SKM-1 treated with dmso at 0.1 percent for 144 hours (cell line): ENCODE data around the gene PNPLA1.

Source experiments
- DNase-seq: peaks from one replicate; lab custom pipeline; 2025; ENCODE audit not compliant: unreplicated experiment; lab: John Stamatoyannopoulos, UW

Gene PNPLA1

DNA sequence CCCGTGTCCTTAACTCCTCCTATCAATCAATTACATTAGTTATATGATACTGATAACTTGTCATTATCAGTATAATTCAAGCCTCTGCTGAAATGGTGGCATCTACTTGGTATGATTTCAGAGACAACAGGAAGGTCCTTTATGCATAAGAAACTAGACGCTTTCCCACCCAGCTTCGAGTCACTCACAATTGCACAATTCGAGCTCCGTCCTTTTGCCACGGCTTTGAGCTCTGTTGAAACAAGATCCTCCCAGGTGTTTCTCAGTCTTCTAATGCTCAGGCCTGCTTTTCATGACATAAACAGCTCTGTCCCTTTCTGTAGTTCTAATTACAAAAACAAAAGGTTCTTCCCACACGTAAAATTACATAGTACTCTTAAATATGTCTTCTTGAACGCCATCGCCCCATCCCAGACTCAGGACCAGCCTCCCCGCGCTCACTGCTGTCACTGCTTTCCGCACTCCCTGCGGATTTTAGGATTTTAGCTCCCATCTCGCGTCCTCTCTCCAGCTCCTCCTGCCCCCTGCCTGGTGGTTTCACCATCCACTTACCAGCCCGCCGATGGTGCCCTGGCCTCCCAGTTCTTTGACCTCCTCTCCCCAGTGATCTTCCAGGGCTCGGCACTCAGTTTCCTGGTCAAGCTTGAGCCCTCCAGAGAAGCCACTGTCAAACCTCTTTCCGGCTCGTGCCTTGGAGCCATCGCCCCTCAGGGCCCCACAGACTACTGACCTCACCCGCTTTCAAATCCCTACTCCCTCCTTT is 23.2 kb upstream of the PNPLA1 start:
- DNase-seq = peak; percentile 66

DNA sequence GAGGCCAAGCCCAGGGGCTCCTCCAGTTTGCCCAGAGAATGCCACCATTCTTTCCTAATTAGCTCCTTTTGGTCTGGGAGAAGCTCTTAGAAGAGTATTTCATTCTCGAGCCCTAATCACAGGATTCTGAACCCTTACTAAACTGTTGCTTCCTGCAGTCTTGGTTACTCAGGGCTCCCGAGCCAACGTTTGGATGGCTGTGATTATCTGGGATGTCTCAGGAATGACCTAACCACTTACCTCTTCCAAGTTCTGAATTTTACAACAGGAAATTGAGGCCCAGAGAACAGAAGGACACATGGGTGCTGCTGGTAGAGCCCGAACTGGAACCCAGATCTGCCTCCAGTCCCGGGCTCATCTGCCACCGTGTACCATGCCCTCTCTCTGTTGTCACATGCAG is 22.2 kb upstream of the PNPLA1 start:
- no peak for DNase-seq

- DNase-seq = no peak
These were observed 20.9 kb upstream of the PNPLA1 start for GRCh38 chr6:36248980-36249379.

- no peak for DNase-seq
These were observed 20.3 kb upstream of the PNPLA1 start for GRCh38 chr6:36249536-36249935.

DNA sequence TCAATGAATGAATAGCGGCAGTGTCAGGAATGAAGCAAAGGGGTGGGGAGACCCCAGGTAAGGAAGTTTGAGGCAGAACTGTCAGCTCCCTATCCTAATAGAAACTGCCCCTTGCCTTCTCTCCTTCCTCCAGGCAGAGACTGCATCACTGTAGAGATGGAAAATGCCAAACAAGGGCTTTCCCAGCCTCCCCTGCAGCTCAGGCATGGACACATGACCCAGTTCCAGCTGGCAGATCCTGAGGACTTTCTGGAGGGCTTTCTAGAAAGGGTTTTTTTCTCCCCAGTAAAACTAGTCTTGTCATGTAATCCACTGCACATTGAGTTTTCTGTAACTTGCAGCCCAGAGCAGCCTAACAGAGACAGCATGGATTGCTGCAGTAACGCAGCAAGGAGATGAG is 17.9 kb upstream of the PNPLA1 start:
- no peak for DNase-seq

- no peak for DNase-seq
These were observed 6.4 kb upstream of the PNPLA1 start for GRCh38 chr6:36263390-36264000.

DNA sequence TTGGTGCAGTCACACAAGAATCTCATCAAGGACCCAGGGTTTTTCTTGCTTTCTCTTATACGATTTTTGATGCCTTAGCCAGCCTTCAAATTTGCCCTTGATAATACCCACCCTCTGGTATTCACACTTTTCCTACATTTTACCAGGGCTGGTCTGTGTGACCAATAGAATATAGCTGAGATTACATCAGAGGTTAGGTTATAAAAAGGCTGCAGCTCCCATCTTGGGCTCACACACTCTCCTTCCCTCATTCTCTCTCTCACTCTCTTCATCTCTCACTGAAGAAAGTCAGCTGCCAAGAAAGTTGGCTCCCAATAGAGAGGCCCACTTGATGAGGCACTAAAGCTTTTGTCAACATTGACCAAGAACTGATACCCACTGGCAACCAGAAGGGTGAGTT is 4.1 kb upstream of the PNPLA1 start:
- no peak for DNase-seq

- DNase-seq = no peak
These were observed 2.8 kb upstream of the PNPLA1 start for GRCh38 chr6:36266913-36267644.

DNA sequence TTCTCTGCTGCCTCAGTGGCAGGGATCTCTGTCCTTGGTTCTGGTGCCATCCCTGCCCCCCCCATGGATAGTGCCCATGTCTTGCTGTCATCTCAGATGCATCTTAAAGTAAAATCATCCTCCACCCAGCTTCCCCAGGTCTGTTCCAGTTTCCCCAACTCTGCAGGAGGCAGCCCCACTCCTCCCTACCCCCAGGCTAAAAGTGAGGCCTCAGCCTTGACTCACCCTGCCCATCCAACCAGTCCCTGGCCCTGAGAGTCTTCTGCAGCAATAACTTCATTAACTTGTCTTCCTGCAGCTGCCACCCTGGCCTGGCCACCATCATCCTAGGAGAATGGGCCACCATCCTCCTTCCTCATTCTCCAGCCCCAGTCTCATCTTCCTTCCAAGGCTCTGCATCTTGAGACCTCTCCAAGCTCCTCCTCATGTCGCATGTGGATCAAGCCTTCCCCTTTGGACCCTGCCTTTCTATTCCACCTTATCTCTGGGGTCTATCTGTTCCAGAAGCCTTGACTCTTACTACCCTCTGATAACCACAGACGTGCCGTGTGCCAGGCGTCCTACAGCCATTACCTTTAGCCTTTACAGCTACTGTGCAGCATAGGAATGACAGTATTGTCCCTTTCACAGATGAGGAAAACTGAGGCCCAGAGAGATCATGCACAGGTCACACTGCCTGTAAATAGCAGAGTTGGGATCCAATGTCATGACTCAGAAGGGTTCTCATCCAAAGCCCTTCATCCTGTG is 2.0 kb upstream of the PNPLA1 start:
- DNase-seq = no peak

DNA sequence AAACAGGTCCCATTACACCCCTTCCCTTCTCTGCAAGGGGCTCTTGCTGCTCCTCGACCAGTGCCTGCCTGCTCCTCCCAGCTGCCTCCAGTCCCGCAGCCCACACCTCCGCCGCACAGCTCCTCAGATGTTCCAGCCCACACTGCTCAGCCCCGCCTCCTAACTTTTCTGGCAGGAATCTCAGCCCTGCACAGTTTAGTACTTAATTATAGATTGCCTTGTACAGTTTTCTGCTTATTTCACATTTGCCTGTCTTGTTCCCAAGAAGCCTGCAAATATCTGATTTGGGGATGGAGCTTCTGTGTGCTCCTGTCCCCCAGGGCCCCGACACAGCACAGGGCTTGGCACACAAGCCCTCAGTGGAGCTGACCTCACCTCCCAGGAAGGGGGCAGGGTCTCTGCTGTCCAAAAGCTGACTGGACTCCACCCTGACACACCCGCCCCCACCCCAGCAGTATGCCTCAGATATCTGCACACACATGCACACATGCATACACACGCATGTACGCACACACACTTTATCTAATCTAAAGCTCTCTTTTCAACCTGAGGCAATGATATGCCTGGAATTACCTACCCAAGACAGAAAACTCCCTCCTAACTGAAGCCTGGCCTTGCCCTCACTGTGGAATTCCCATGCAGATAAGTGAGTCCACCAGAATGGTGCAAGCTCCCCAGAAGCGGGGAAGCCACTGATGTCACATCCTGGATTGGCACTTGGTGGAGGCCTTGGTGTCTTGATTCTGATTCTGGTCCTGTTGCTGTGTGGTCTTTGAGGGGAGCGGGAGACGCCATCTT is 1.2 kb upstream of the PNPLA1 start:
- DNase-seq = no peak

DNA sequence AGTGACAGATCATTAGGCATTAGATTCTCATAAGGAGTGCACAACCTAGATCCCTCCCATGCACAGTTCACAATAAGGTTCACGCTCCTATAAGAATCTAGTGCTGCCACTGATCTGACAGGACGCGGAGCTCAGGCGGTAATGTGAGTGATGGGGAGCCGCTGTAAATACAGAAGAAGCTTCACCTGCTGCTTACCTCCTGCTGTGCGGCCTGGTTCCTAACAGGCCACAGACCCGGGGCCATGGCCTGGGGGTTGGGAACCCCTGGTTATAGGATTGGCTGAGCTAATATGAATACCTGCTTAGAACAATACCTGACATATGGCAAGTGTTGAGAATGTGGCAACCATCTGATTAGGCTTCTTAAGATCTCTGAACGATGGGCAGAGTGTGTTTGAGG is 2.4 kb downstream of the PNPLA1 start:
- DNase-seq = no peak

DNA sequence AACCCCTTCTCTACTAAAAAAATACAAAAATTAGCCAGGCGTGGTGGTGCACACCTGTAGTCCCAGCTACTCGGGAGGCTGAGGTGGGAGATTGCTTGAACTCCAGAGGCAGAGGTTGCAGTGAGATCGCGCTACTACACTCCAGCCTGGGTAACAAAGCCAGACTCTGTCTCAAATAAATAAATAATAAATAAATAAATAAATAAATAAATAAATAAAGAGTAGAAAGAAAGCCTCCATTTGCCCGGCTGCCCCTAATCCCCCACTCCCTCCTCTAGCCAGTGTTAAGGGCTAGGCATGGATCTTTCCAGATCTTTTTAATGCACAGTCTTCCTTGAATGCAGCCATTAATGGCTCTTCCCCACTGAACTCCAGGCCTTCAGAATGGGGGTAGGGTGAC is 3.2 kb downstream of the PNPLA1 start:
- DNase-seq = no peak

DNA sequence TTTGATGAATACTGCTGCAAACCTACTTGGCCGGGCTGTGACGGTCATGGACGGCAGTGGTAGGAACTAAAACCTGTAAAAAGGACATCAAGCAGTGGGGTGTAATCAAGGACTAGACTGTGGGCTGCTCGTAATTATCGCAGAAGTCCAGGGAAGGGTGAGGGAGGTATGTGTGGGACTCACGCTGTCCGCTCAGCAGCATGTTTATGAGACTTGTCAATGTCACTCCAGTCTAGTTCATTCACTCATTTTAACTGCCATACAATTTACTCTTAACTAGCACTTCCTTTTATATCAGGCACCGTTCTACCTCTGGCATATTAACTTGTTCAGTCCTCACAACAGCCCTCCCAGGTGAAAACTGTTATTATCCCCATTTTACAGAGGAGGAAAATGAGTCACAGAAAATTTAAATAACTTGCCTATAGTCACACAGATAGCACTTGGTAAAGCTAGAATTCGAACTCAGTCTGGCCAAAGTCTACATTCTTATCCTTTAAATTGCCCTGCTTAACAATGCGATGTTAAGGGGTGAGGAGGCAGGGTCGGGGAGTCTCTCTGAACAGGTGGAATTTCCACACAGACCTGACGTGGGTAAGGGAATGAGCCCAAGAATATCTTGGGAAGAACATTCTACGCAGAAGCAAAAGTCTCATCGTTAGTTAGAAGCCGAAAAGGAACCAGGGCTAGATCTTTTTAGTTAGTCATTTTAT is 4.1 kb downstream of the PNPLA1 start:
- no peak for DNase-seq

DNA sequence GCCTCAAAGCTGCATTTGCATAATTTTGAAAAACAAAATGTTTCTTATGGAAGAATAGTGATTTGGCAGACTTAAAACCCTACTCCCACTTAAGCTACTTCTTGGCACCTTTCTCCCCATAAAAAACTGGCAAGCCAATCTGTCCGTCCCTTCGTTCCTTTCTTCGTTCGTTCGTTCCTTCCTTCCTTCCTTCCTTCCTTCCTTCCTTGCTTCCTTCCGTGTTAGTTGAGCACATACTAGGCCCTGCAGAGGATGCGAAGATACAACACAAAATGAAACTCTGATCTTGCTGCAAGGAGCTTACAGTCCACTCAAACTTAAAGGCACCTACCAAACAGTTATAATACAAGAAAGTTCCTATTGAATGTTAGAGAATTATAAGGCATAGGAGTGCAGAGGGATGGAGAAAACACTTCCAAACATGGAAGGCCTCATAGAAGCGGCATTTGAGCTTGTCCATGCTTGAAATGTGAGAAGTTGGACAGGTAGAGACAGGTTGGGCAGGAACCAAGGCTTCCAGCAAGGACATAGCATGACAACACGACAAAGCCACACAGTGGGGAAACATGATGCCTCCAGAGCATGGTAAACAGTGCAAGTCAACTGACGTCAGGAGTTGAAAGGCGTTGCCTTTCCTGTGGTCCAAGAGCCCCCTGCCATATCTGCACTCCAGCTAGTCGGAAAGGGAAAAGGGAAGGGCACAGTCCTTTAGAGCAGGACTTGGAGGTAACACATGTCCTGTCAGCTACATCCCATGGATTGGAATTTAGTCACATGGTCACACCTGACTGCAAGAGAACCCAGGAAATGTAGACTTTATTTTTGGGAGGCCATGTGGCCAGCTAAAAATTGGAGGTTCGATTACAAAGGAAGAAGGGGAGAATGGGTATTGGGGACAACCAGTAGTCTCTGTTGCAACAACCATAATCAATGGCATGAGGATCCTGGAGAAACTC is 7.0 kb downstream of the PNPLA1 start:
- no peak for DNase-seq

GRCh38 chr6:36277946-36278470 is 8.1 kb downstream of the PNPLA1 start:
- DNase-seq = no peak

DNA sequence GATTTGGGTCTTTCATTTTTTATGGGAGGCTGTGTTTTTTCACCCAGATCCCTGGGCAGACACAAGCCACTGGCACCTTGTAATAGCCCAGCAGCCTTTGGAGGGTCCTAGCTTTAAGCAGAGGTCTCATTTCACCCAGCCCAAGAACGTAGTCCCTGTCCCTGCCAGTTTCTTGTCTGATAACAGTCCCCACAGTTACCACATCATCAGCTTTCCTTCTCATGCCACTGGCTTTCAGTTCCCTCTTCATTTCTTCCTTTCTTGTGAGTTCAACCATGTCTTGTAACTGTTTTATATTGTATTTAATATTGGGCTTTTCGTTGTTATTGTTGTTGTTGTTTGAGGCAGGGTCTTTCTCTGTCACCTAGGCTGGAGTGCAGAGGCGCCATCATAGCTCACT is 10.6 kb downstream of the PNPLA1 start:
- DNase-seq = peak; percentile 35

DNA sequence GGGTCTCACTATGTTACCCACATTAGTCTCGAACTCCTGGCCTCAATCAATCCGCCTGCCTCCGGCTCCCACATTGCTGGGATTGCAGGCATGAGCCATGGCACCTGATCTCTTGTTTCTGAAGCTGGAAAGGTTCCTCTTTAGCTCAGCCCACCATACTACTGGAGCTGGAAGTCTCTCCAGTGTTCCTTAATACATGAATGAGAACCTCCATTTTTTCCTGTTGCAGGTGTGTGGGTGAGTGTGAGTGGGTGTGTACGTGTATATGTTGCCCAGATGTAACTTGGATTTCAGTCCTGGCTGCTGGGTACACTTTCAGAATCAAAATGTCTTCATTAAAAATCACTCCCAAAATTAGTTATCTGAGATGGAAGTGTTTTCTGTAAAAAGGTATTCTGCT is 11.1 kb downstream of the PNPLA1 start:
- no peak for DNase-seq

DNA sequence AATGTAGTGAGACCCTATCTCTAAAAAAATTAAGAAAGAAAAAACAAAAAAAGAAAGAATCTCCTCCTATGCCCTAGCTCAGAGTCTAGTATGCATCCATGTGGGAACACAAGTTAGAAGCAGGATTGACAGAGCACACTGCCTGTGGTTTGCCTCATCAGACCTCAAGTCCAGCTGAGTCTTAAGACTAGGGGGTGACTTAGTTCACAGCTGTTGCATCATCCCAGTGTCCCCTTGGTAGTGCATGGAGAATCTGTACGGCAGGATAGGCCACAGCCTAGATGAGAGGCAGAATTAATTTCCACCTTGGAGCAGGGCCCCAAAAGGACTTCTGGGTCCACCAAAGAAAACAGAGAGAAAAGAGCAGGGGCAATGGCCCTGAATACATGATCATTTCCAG is 13.7 kb downstream of the PNPLA1 start:
- DNase-seq = peak; percentile 14

DNA sequence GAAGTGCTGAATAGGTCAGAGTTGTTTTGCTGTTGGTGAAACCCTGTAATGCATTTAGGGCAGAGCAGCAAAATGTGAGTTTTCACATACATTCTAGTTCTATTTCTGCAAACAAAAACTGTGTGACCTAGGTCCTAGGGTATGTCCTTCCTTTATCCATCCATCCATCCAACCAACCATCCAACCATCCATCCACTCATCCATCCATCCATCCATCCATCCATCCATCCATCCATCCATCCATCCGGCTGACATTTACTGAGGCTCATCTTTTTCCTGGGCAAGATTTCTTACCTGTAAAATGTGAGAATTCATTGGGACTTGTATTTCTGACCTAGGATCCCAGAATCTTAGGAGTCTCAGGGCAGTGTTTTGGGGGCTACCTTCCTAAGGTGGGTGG is 14.5 kb downstream of the PNPLA1 start:
- DNase-seq = no peak
